Lower leg skin (tissue), 4 donors: ENCODE data around the gene TPO. TPM values are rescaled to one million over a fixed set of nuclear protein-coding genes. Genes with fewer than 3 reads are reported as not detected.
"Not testable (repeated sequence)": the region's sequence is repeated elsewhere in the genome, so short reads cannot be mapped to it uniquely, and the experiment has no call there.

ENCODE experiments used
- DNase-seq, 2 donors: peaks; one replicate each; pipeline ENCODE4 v3.0.0-alpha.2; 2019; ENCODE audit warnings: low spot score in 2 of 2
- H3K4me3 ChIP-seq: fragments of 200-600 bp; sonication (generic); 2 replicates; pipeline ENCODE4 v1.5.1; 2017; ENCODE audit warnings: mild to moderate bottlenecking, low read depth; ENCODE audit not compliant: poor library complexity, severe bottlenecking
- POLR2A ChIP-seq, 2 donors: fragments of 450-650 bp; IDR thresholded peaks; one replicate each; pipeline ENCODE4 v1.6.1; 2016 to 2017; ENCODE audit warnings: antibody characterized with exemption in 2 of 2, mild to moderate bottlenecking in 1 of 2, moderate library complexity in 1 of 2
- WGBS, 2 donors: methylation state at CpG; one replicate each; pipeline ENCODE4 v1.1.5; 2018; 5-methylcytosine and 5-hydroxymethylcytosine counted together
- intact Hi-C: fragments of 100-400 bp; cut with DNase I; formaldehyde crosslinking; loops from one replicate; pipeline ENCODE4 v1.15.0; 2023; ENCODE audit warnings: low total_unique reads
- total RNA-seq, 4 donors: library from RNA; depleted of rRNA; stranded (reverse); fragments of >200 nt; gene quantifications; one replicate each; pipeline ENCODE4 v1.1.0, GENCODE V29; 2016
- TF ChIP-seq, protein P1 (sequence below), 3 donors: fragments of 450-650 bp; IDR thresholded peaks; one replicate each; pipeline ENCODE4 v1.5.1; 2016; ENCODE audit warnings: antibody characterized with exemption in 3 of 3, mild to moderate bottlenecking in 3 of 3, moderate library complexity in 2 of 3

TPO gene
- total RNA-seq, 4 donors from 2014 or later, result 0.64 to 5.9 (median 2.2) TPM

- no peak for TF ChIP-seq POLR2A (IDR thresholded peaks at IDR 0.05)
- TF ChIP-seq, protein P1, sequence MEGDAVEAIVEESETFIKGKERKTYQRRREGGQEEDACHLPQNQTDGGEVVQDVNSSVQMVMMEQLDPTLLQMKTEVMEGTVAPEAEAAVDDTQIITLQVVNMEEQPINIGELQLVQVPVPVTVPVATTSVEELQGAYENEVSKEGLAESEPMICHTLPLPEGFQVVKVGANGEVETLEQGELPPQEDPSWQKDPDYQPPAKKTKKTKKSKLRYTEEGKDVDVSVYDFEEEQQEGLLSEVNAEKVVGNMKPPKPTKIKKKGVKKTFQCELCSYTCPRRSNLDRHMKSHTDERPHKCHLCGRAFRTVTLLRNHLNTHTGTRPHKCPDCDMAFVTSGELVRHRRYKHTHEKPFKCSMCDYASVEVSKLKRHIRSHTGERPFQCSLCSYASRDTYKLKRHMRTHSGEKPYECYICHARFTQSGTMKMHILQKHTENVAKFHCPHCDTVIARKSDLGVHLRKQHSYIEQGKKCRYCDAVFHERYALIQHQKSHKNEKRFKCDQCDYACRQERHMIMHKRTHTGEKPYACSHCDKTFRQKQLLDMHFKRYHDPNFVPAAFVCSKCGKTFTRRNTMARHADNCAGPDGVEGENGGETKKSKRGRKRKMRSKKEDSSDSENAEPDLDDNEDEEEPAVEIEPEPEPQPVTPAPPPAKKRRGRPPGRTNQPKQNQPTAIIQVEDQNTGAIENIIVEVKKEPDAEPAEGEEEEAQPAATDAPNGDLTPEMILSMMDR (IDR thresholded peaks at IDR 0.05), result no peak
These were observed 858 bp downstream of the TPO start for GRCh38 chr2:1414121-1414520.

GRCh38 chr2:1414901-1415300 lies 1.6 kb downstream of the TPO start:
- DNase-seq, H3K4me3 ChIP-seq, intact Hi-C loops: not testable (repeated sequence)
- WGBS, 2 donors, result 86 to 94% methylated on average over 5 to 11 of the region's 11 CpGs

More at GRCh38 chr2:1414121-1414520, 858 bp downstream of the TPO start:
- intact Hi-C loops, result no loop called here
- WGBS, 2 donors, result 84 to 93% methylated on average over 13 of the region's 13 CpGs
- DNase-seq, result no peak
- no peak overlapping the region for H3K4me3 ChIP-seq

DNA sequence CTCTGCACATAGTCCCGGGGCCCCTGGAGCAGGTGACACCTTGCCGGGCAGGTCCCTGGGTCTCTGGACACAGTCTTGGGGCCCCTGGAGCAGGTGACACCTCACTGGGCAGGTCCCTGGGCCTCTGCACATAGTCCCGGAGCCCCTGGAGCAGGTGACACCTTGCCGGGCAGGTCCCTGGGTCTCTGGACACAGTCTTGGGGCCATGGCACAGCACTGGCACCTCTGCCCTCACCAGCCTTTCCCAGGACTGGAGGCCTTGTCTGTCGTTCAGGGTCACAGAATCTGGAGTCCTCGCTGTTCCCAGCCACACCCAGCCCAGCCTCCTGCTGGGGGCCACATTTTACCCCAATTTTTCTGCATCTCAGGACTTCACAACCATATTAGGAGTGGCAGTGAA lies 2.2 kb downstream of the TPO start:
- DNase-seq, result no peak
- no peak overlapping the region for H3K4me3 ChIP-seq
- no peak for TF ChIP-seq POLR2A (IDR thresholded peaks at IDR 0.05)
- TF ChIP-seq, protein P1 (IDR thresholded peaks at IDR 0.05), result no peak
- 88 to 90% methylated on average over 2 to 5 of the region's 6 CpGs for WGBS, 2 donors
- intact Hi-C loops, result no loop called here

- WGBS, 2 donors, result 34 to 49% methylated on average over 3 of the region's 3 CpGs
- H3K4me3 ChIP-seq, result no peak overlapping the region
- TF ChIP-seq POLR2A (IDR thresholded peaks at IDR 0.05), result no peak
- TF ChIP-seq, protein P1 (IDR thresholded peaks at IDR 0.05), result no peak
- intact Hi-C loops, result no loop called here
- no peak for DNase-seq
These were observed 5.3 kb downstream of the TPO start for GRCh38 chr2:1418566-1418965.

- WGBS, 2 donors, result 88% methylated on average over 23 of the region's 23 CpGs
- intact Hi-C loops, result no loop called here
- H3K4me3 ChIP-seq, result no peak overlapping the region
- TF ChIP-seq, protein P1 (IDR thresholded peaks at IDR 0.05), result no peak
- no peak for TF ChIP-seq POLR2A (IDR thresholded peaks at IDR 0.05)
- peak in 1 of 2 donors; percentile 59 for DNase-seq
These were observed 7.7 kb downstream of the TPO start for GRCh38 chr2:1420746-1421480.

DNA sequence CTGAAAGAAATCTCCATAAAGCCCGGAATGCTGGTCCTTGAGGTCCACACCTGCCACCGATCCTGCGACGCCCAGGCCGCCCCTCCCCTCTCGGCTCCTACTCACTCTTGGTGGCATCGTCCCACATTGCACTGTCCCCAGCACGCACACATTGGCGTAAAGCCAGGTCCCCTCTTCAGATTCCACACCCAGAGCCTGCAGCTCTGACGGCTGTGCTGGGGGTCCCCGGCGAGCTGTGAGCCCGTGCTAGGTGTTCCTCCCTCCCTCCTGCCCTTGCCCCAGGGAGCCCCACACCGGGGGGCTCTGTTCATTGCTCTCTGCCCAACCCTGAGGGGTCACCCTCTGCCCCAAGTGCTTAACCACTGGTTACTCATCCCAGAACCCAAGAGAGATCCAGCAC lies 8.5 kb downstream of the TPO start:
- intact Hi-C loops, result no loop called here
- H3K4me3 ChIP-seq, result no peak overlapping the region
- peak in 1 of 2 donors; percentile 79 for DNase-seq
- TF ChIP-seq POLR2A (IDR thresholded peaks at IDR 0.05), result no peak
- TF ChIP-seq, protein P1 (IDR thresholded peaks at IDR 0.05), result no peak
- WGBS, 2 donors, result 73 to 74% methylated on average over 14 of the region's 14 CpGs
